IMR-90 (cell line): ENCODE measurements around the gene MAP3K13. TPM values are rescaled to one million over a fixed set of nuclear protein-coding genes. Genes with fewer than 3 reads are reported as not detected.

Source experiments
- ATAC-seq: fragments of 200-7000 bp; cut with Tn5 transposase; 2 replicates; pipeline ENCODE4 v1.9.1; 2020; ENCODE audit warnings: low read depth, mild to moderate bottlenecking, moderate library complexity
- BruUV-seq: library from RNA; stranded (reverse); fragments of 400-500 nt; replicated peaks from 2 replicates; lab custom pipeline; 2021; lab: Mats Ljungman, UMichigan
- CTCF ChIA-PET: fragments of 300-600 bp; formaldehyde crosslinking; extraction: SDS; loops from one replicate; lab custom pipeline; 2021; ENCODE audit warnings: antibody characterized with exemption; lab: Yijun Ruan, JAX
- POLR2A ChIA-PET: fragments of 300-600 bp; sonication (Branson Sonifier 250); formaldehyde crosslinking; loops from one replicate; lab custom pipeline; 2022; ENCODE audit warnings: antibody characterized with exemption; ENCODE audit not compliant: unreplicated experiment; lab: Charles Lee
- DNase-seq: peaks from one replicate; pipeline ENCODE4 v3.0.0; 2013
- H2AFZ ChIP-seq: replicated peaks from 2 replicates; pipeline ENCODE3; 2013; ENCODE audit warnings: low read length, mild to moderate bottlenecking; ENCODE audit not compliant: poor library complexity
- H2AK5ac ChIP-seq: 2 replicates; pipeline ENCODE4 v1.6.1; 2013; ENCODE audit warnings: low read depth, low read length, inconsistent platforms
- H2AK9ac ChIP-seq: replicated peaks from 2 replicates; pipeline ENCODE3; 2013; ENCODE audit warnings: mild to moderate bottlenecking, low read depth, low read length, moderate library complexity; ENCODE audit not compliant: poor library complexity
- H2BK120ac ChIP-seq: 2 replicates; pipeline ENCODE4 v1.6.1; 2013; ENCODE audit warnings: low read depth, low read length, inconsistent platforms
- H2BK15ac ChIP-seq: 3 replicates; pipeline ENCODE4 v1.6.1; 2013; ENCODE audit warnings: low read depth, low read length, inconsistent platforms
- H2BK20ac ChIP-seq: 2 replicates; pipeline ENCODE4 v1.6.1; 2013; ENCODE audit warnings: low read depth, mild to moderate bottlenecking, inconsistent platforms, low read length, moderate library complexity
- H2BK5ac ChIP-seq: 2 replicates; pipeline ENCODE4 v1.6.1; 2013; ENCODE audit warnings: mild to moderate bottlenecking, low read depth, low read length, inconsistent platforms; ENCODE audit not compliant: poor library complexity, severe bottlenecking
- H3K14ac ChIP-seq: replicated peaks from 2 replicates; pipeline ENCODE4 v1.6.1; 2013; ENCODE audit warnings: low read depth, low read length, inconsistent platforms
- H3K18ac ChIP-seq: 2 replicates; pipeline ENCODE4 v1.6.1; 2013; ENCODE audit warnings: low read depth, low read length, control low read depth
- H3K23ac ChIP-seq: 2 replicates; pipeline ENCODE4 v1.6.1; 2013; ENCODE audit warnings: low read depth, low read length, inconsistent platforms
- H3K27ac ChIP-seq: 2 replicates; pipeline ENCODE4 v1.5.1; 2013; ENCODE audit warnings: mild to moderate bottlenecking, control low read depth, low read length; ENCODE audit not compliant: insufficient read depth
- H3K27me3 ChIP-seq: 2 replicates; pipeline ENCODE4 v1.6.1; 2013; ENCODE audit warnings: low read length; ENCODE audit not compliant: control insufficient read depth, insufficient read depth
- H3K36me3 ChIP-seq: 2 replicates; pipeline ENCODE4 v1.6.1; 2013; ENCODE audit warnings: low read length, mixed read lengths; ENCODE audit not compliant: control insufficient read depth, insufficient read depth
- H3K4ac ChIP-seq: 2 replicates; pipeline ENCODE4 v1.6.1; 2013; ENCODE audit warnings: low read depth, low read length, inconsistent platforms
- H3K4me1 ChIP-seq: 2 replicates; pipeline ENCODE4 v1.6.1; 2013; ENCODE audit warnings: low read length, mixed read lengths; ENCODE audit not compliant: control insufficient read depth, insufficient read depth
- H3K4me2 ChIP-seq: 2 replicates; pipeline ENCODE4 v1.6.1; 2013; ENCODE audit warnings: low read depth, mild to moderate bottlenecking, control low read depth, low read length, moderate library complexity
- H3K4me3 ChIP-seq: 2 replicates; pipeline ENCODE4 v1.5.1; 2013; ENCODE audit warnings: low read depth, mild to moderate bottlenecking, control low read depth, low read length, moderate library complexity; ENCODE audit not compliant: insufficient read depth
- H3K56ac ChIP-seq: 2 replicates; pipeline ENCODE4 v1.6.1; 2013; ENCODE audit warnings: low read length, inconsistent platforms; ENCODE audit not compliant: insufficient read depth; ENCODE audit errors: extremely low read depth
- H3K79me1 ChIP-seq, 2 experiments: 2 replicates each; pipeline ENCODE4 v1.6.1; 2013; ENCODE audit warnings: low read length in 2 of 2, inconsistent platforms in 1 of 2, low read depth in 1 of 2
- H3K9ac ChIP-seq: 2 replicates; pipeline ENCODE4 v1.6.1; 2013; ENCODE audit warnings: low read depth, low read length, control low read depth
- H3K9me1 ChIP-seq: 2 replicates; pipeline ENCODE4 v1.6.1; 2013; ENCODE audit warnings: low read length, inconsistent platforms; ENCODE audit not compliant: insufficient read depth
- H3K9me3 ChIP-seq: 2 replicates; pipeline ENCODE4 v1.6.1; 2013; ENCODE audit warnings: low read length; ENCODE audit not compliant: control insufficient read depth, insufficient read depth
- H4K20me1 ChIP-seq: 2 replicates; pipeline ENCODE4 v1.6.1; 2013; ENCODE audit warnings: low read length, inconsistent platforms; ENCODE audit not compliant: insufficient read depth
- H4K5ac ChIP-seq: 2 replicates; pipeline ENCODE4 v1.6.1; 2013; ENCODE audit warnings: mild to moderate bottlenecking, low read depth, low read length, control low read depth
- H4K8ac ChIP-seq, 2 experiments: 2 replicates each; pipeline ENCODE4 v1.6.1; 2013; ENCODE audit warnings: low read depth in 2 of 2, low read length in 2 of 2, control low read depth in 1 of 2, inconsistent platforms in 1 of 2
- H4K91ac ChIP-seq: 2 replicates; pipeline ENCODE4 v1.6.1; 2013; ENCODE audit warnings: low read depth, low read length, inconsistent platforms; ENCODE audit not compliant: insufficient read depth
- BHLHE40 ChIP-seq: fragments of 150-350 bp; IDR thresholded peaks from 2 replicates; pipeline ENCODE4 v1.6.1; 2016; ENCODE audit warnings: mild to moderate bottlenecking, low read depth, low read length
- CEBPB ChIP-seq: IDR thresholded peaks from 2 replicates; pipeline ENCODE4 v1.6.1; 2012; ENCODE audit warnings: low read depth, low read length, improper control_type of control experiment
- CHD1 ChIP-seq: IDR thresholded peaks from 2 replicates; pipeline ENCODE4 v1.6.1; 2012; ENCODE audit warnings: low read depth, low read length, improper control_type of control experiment
- MAFK ChIP-seq: IDR thresholded peaks from 2 replicates; pipeline ENCODE4 v1.6.1; 2012; ENCODE audit warnings: low read depth, low read length, improper control_type of control experiment
- MAZ ChIP-seq: IDR thresholded peaks from 2 replicates; pipeline ENCODE4 v1.6.1; 2012; ENCODE audit warnings: low read depth, mild to moderate bottlenecking, low read length, improper control_type of control experiment, moderate library complexity, borderline replicate concordance
- NFE2L2 ChIP-seq: fragments of 150-350 bp; IDR thresholded peaks from 2 replicates; pipeline ENCODE4 v1.6.1; 2016; ENCODE audit warnings: low read depth, mild to moderate bottlenecking, low read length
- RAD21 ChIP-seq: IDR thresholded peaks from 2 replicates; pipeline ENCODE4 v1.6.1; 2012; ENCODE audit warnings: low read length, improper control_type of control experiment
- RCOR1 ChIP-seq: IDR thresholded peaks from 2 replicates; pipeline ENCODE4 v1.6.1; 2012; ENCODE audit warnings: mild to moderate bottlenecking, low read length, improper control_type of control experiment; ENCODE audit not compliant: insufficient replicate concordance
- RFX5 ChIP-seq: IDR thresholded peaks from 2 replicates; pipeline ENCODE4 v1.8.0; 2012; ENCODE audit warnings: low read depth, mild to moderate bottlenecking, low read length, moderate library complexity
- USF2 ChIP-seq: fragments of 150-350 bp; IDR thresholded peaks from 2 replicates; pipeline ENCODE4 v1.6.1; 2017; ENCODE audit warnings: mild to moderate bottlenecking, antibody characterized with exemption, low read length, low read depth
- WGBS, 2 experiments: methylation state at CpG; one replicate each; pipeline versions ENCODE4 v1.1.5 to v1.1.7; 2013; ENCODE audit warnings: missing lambda C conversion rate in 2 of 2; ENCODE audit not compliant: insufficient read length in 1 of 2; ENCODE audit errors: extremely low coverage in 2 of 2; 5-methylcytosine and 5-hydroxymethylcytosine counted together
- dilution Hi-C: fragments of 300-500 bp; cut with HindIII; formaldehyde crosslinking; loops from one replicate; pipeline ENCODE4 v1.14.3; 2018; ENCODE audit warnings: low sequenced_read_pairs; ENCODE audit not compliant: unreplicated experiment
- in situ Hi-C: fragments of 300-500 bp; cut with MboI; formaldehyde crosslinking; loops from 3 replicates; pipeline ENCODE4 v1.14.3; 2019; ENCODE audit warnings: low sequenced_read_pairs, inconsistent platforms, mixed read lengths
- intact Hi-C: fragments of 100-400 bp; cut with micrococcal nuclease; formaldehyde crosslinking; loops from 2 replicates; pipeline ENCODE4 v1.10.0; 2022
- polyA plus RNA-seq, 3 experiments: library from polyadenylated mRNA; depleted of rRNA; stranded (reverse); fragments of >200 nt; gene quantifications; 2 replicates each; pipeline ENCODE4 v1.2.3, GENCODE V29; 2012; ENCODE audit warnings: low replicate concordance in 1 of 3
- total RNA-seq: library from RNA; depleted of rRNA; stranded (reverse); fragments of >200 nt; gene quantifications from 2 replicates; pipeline ENCODE4 v1.2.3, GENCODE V29; 2012
- TF ChIP-seq, protein P1 (sequence below): fragments of 150-350 bp; IDR thresholded peaks from 2 replicates; pipeline ENCODE4 v1.6.1; 2016; ENCODE audit warnings: low read depth, mild to moderate bottlenecking, low read length, moderate library complexity, borderline replicate concordance
- TF ChIP-seq, protein P2 (sequence below): conservative IDR thresholded peaks from 2 replicates; pipeline ENCODE4 v1.5.1; 2012; ENCODE audit warnings: mild to moderate bottlenecking, low read depth, low read length, improper control_type of control experiment

Gene MAP3K13
- total and polyA plus RNA-seq, 2 of the 4 experiments (the other 2 are of a cell fraction) = 9.9 to 17.6 TPM

GRCh38 chr3:185442031-185442430 is 79.1 kb downstream of the MAP3K13 start:
- no peak overlapping the region for H3K18ac ChIP-seq
- H3K9me3 ChIP-seq = no peaks in the 10 kb centered on the region
- no TSS peak for BruUV-seq
- no peak overlapping the region for H2BK20ac ChIP-seq
- TF ChIP-seq MAZ (no peak), CEBPB (no peak), RAD21 (no peak), NFE2L2 (no peak), RFX5 (no peak), BHLHE40 (no peak), USF2 (no peak), RCOR1 (no peak), MAFK (no peak), CHD1 (no peak)
- TF ChIP-seq, protein P1, sequence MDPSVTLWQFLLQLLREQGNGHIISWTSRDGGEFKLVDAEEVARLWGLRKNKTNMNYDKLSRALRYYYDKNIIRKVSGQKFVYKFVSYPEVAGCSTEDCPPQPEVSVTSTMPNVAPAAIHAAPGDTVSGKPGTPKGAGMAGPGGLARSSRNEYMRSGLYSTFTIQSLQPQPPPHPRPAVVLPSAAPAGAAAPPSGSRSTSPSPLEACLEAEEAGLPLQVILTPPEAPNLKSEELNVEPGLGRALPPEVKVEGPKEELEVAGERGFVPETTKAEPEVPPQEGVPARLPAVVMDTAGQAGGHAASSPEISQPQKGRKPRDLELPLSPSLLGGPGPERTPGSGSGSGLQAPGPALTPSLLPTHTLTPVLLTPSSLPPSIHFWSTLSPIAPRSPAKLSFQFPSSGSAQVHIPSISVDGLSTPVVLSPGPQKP = no peak
- TF ChIP-seq, protein P2, sequence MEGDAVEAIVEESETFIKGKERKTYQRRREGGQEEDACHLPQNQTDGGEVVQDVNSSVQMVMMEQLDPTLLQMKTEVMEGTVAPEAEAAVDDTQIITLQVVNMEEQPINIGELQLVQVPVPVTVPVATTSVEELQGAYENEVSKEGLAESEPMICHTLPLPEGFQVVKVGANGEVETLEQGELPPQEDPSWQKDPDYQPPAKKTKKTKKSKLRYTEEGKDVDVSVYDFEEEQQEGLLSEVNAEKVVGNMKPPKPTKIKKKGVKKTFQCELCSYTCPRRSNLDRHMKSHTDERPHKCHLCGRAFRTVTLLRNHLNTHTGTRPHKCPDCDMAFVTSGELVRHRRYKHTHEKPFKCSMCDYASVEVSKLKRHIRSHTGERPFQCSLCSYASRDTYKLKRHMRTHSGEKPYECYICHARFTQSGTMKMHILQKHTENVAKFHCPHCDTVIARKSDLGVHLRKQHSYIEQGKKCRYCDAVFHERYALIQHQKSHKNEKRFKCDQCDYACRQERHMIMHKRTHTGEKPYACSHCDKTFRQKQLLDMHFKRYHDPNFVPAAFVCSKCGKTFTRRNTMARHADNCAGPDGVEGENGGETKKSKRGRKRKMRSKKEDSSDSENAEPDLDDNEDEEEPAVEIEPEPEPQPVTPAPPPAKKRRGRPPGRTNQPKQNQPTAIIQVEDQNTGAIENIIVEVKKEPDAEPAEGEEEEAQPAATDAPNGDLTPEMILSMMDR = no peak
- H4K5ac ChIP-seq = no peak overlapping the region
- no peak overlapping the region for H4K8ac ChIP-seq
- ATAC-seq (no peak), DNase-seq (no peak)
- no peak overlapping the region for H4K91ac ChIP-seq
- no CpG with 5 or more reads among the region's 6 CpGs for WGBS, 2 experiments
- H2AK9ac ChIP-seq = no peak overlapping the region
- no peak overlapping the region for H3K4me2 ChIP-seq
- no peak overlapping the region for H2BK120ac ChIP-seq
- CTCF ChIA-PET = interaction anchor here (0.7 kb wide), 1 partner anchor 152 kb away, joined by 3 read pairs; no protein-coding TSS in a partner anchor
- in situ Hi-C loops = no loop called here
- no peak overlapping the region for H2BK15ac ChIP-seq
- no peaks in the 10 kb centered on the region for H3K9me1 ChIP-seq
- H3K27me3 ChIP-seq = no peaks in the 10 kb centered on the region
- H3K4me1 ChIP-seq = no peaks in the 10 kb centered on the region
- H3K4ac ChIP-seq = no peak overlapping the region
- no peak overlapping the region for H3K9ac ChIP-seq
- H3K23ac ChIP-seq = no peak overlapping the region
- POLR2A ChIA-PET = no interaction called here
- no peak overlapping the region for H2AK5ac ChIP-seq
- H4K20me1 ChIP-seq = no peaks in the 10 kb centered on the region
- no peak overlapping the region for H2BK5ac ChIP-seq
- H3K79me1 ChIP-seq = no peaks in the 10 kb centered on the region
- H3K56ac ChIP-seq = no peak overlapping the region
- dilution Hi-C loops = no loop called here
- no peak overlapping the region for H2AFZ ChIP-seq
- no peak overlapping the region for H3K27ac ChIP-seq
- intact Hi-C loops = no loop called here
- H3K36me3 ChIP-seq = no peaks in the 10 kb centered on the region
- H3K14ac ChIP-seq = no peak overlapping the region
- H3K4me3 ChIP-seq = no peak overlapping the region
